ENCODE data around the gene TRPM8. TPM values are rescaled to one million over a fixed set of nuclear protein-coding genes. Genes with fewer than 3 reads are reported as not detected.

Gene TRPM8
- total and polyA plus RNA-seq, 2 of the 8 experiments (the other 6 are each of a cell fraction or from before 2014, with no cell fraction given), result 0.18 to 0.54 TPM

DNA sequence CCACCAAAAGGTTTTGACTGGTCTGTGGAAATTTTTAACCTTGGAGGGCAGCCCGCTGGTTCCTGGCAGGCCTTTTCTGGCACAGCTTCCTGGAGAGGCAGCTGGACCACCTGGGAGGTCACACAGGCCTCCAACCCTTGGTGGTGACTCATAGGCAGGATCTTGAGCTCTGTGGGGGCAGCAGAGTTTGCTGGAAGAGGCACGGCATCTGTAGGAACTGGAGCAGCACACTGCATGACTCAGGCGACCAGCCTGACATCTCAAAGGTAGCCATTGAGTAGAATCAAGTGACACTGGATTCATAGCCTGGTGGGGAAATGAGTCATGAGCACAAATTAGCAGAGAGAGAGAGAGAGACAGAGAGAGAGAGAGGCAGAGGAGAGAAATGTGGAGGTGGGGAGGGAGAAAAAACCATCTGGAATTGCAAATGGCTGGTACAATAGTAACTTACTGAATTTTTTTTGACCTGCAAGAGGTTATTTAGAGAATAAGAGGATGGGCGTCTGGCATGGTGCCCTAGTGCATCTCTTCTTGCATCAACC lies 57.4 kb downstream of the TRPM8 start (continued):
- no peak for TF ChIP-seq KDM5A (IDR thresholded peaks at IDR 0.05; ENCODE audit: low read length)
- TF ChIP-seq CTBP2 (IDR thresholded peaks at IDR 0.05; ENCODE audit: borderline replicate concordance, insufficient read depth, insufficient read length, low read length), result no peak
